ENCODE data around the gene AHRR.

DNA sequence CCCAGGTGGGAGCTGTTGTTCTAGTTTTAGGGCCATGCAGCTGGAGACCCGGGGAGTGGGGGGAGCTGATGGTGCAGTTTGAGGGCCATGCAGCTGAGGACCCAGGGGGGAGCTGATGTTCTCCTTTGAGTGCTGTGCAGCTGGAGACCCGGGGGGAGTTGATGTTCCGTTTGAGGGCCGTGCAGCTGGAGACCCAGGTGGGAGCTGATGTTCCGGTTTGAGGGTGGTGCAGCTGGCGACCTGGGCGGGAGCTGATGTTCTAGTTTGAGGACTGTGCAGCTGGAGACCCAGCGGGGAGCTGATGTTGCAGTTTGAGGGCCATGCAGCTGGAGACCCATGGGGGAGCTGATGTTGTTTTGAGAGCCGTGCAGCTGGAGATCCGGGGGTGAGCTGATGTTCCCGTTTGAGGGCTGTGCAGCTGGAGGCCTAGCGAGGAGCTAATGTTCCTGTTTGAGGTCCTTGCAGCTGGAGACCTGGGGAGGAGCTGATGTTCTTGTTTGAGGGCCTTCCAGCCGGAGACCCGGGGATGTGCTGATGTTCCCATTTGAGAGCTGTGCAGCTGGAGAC, 35.4 kb upstream of the AHRR start:
- TF ChIP-seq CTCF (IDR thresholded peaks at IDR 0.05) (no peak), POLR2A (IDR thresholded peaks at IDR 0.05) (no peak)
